PFSK-1 (cell line): ENCODE data around the gene EN1.

ENCODE experiments used
- POLR2AphosphoS5 ChIP-seq: IDR thresholded peaks from 2 replicates; pipeline ENCODE4 v1.6.1; 2012; ENCODE audit warnings: low read depth, mild to moderate bottlenecking, control low read depth, low read length, moderate library complexity
- SIN3A ChIP-seq: IDR thresholded peaks from 2 replicates; pipeline ENCODE4 v1.6.1; 2012; ENCODE audit warnings: mild to moderate bottlenecking, low read length, moderate library complexity, borderline replicate concordance; ENCODE audit not compliant: insufficient read depth
- TAF1 ChIP-seq: IDR thresholded peaks from 2 replicates; pipeline ENCODE4 v1.6.1; 2012; ENCODE audit warnings: low read length, control low read depth, borderline replicate concordance; ENCODE audit not compliant: insufficient read depth
- TF ChIP-seq, protein P1 (sequence below), 2 experiments: IDR thresholded peaks; 2 replicates each; pipeline versions ENCODE4 v1.6.1 to v1.8.0; 2011 to 2012; ENCODE audit warnings: low read depth in 2 of 2, low read length in 2 of 2, control low read depth in 1 of 2, inconsistent platforms in 1 of 2, mild to moderate bottlenecking in 1 of 2, moderate library complexity in 1 of 2; ENCODE audit not compliant: insufficient read depth in 1 of 2

GRCh38 chr2:118853129-118853640 is 5.7 kb upstream of the EN1 start:
- TF ChIP-seq POLR2AphosphoS5 (no peak), TAF1 (no peak), SIN3A (no peak)
- TF ChIP-seq, protein P1, sequence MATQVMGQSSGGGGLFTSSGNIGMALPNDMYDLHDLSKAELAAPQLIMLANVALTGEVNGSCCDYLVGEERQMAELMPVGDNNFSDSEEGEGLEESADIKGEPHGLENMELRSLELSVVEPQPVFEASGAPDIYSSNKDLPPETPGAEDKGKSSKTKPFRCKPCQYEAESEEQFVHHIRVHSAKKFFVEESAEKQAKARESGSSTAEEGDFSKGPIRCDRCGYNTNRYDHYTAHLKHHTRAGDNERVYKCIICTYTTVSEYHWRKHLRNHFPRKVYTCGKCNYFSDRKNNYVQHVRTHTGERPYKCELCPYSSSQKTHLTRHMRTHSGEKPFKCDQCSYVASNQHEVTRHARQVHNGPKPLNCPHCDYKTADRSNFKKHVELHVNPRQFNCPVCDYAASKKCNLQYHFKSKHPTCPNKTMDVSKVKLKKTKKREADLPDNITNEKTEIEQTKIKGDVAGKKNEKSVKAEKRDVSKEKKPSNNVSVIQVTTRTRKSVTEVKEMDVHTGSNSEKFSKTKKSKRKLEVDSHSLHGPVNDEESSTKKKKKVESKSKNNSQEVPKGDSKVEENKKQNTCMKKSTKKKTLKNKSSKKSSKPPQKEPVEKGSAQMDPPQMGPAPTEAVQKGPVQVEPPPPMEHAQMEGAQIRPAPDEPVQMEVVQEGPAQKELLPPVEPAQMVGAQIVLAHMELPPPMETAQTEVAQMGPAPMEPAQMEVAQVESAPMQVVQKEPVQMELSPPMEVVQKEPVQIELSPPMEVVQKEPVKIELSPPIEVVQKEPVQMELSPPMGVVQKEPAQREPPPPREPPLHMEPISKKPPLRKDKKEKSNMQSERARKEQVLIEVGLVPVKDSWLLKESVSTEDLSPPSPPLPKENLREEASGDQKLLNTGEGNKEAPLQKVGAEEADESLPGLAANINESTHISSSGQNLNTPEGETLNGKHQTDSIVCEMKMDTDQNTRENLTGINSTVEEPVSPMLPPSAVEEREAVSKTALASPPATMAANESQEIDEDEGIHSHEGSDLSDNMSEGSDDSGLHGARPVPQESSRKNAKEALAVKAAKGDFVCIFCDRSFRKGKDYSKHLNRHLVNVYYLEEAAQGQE (IDR thresholded peaks at IDR 0.05; ENCODE audit: insufficient read depth in 1 of 2, low read depth in 2 of 2, low read length in 2 of 2): no peak
